SK-N-SH (cell line): ENCODE measurements around the gene CST9L. TPM values are rescaled to one million over a fixed set of nuclear protein-coding genes. Genes with fewer than 3 reads are reported as not detected.

Experiments
- CTCF ChIA-PET: fragments of 300-600, 350-600 bp; formaldehyde crosslinking; extraction: SDS; loops from one replicate; lab custom pipeline; 2021; lab: Yijun Ruan, JAX
- POLR2A ChIA-PET: fragments of 350-600 bp; sonication (Branson Sonifier 250); formaldehyde crosslinking; extraction: SDS; loops from one replicate; lab custom pipeline; 2020; ENCODE audit warnings: antibody characterized with exemption, inconsistent platforms; lab: Yijun Ruan, JAX
- DNase-seq: peaks from one replicate; pipeline ENCODE4 v3.0.0; 2012
- H2AFZ ChIP-seq: fragments of 200-600 bp; sonication (generic); 2 replicates; pipeline ENCODE4 v1.8.1; 2016; ENCODE audit warnings: antibody characterized with exemption, mild to moderate bottlenecking, low read depth
- H3F3A ChIP-seq: fragments of 200-600 bp; sonication (generic); replicated peaks from 2 replicates; pipeline ENCODE3; 2016; ENCODE audit warnings: antibody characterized with exemption, mild to moderate bottlenecking; ENCODE audit not compliant: insufficient read depth
- H3K27ac ChIP-seq, 2 experiments: fragments of 200-500 bp in 1 of 2; fragments of 200-600 bp in 1 of 2; sonication (Bioruptor generic) in 1 of 2; sonication (generic), shearing (Covaris generic) in 1 of 2; 2 replicates each; pipeline versions ENCODE4 v1.5.1 to v1.6.1; 2014 to 2016; ENCODE audit warnings: low read depth in 2 of 2, inconsistent platforms in 1 of 2, low read length in 1 of 2, mild to moderate bottlenecking in 1 of 2, mixed read lengths in 1 of 2
- H3K27me3 ChIP-seq: fragments of 200-600 bp; sonication (generic), shearing (Covaris generic); 2 replicates; pipeline ENCODE4 v1.6.1; 2016; ENCODE audit warnings: mixed run types; ENCODE audit not compliant: insufficient read depth
- H3K36me3 ChIP-seq, 2 experiments: fragments of 200-500 bp in 1 of 2; fragments of 200-600 bp in 1 of 2; sonication (Bioruptor generic) in 1 of 2; sonication (generic) in 1 of 2; replicated peaks in 1 of 2; 2 replicates each; pipeline versions ENCODE3 to v1.5.1; 2014 to 2016; ENCODE audit warnings: low read length in 1 of 2, mild to moderate bottlenecking in 1 of 2; ENCODE audit not compliant: insufficient read depth in 2 of 2, control insufficient read depth in 1 of 2
- H3K4me1 ChIP-seq, 2 experiments: fragments of 200-500 bp in 1 of 2; fragments of 200-600 bp in 1 of 2; sonication (Bioruptor generic) in 1 of 2; sonication (generic), shearing (Covaris generic) in 1 of 2; 2 replicates each; pipeline versions ENCODE4 v1.5.1 to v1.6.1; 2014 to 2016; ENCODE audit warnings: low read depth in 1 of 2, low read length in 1 of 2, mixed run types in 1 of 2; ENCODE audit not compliant: insufficient read depth in 2 of 2, control insufficient read depth in 1 of 2
- H3K4me2 ChIP-seq: fragments of 200-600 bp; sonication (generic), shearing (Covaris generic); 2 replicates; pipeline ENCODE4 v1.6.1; 2017; ENCODE audit warnings: mixed run types
- H3K4me3 ChIP-seq, 2 experiments: fragments of 200-500 bp in 1 of 2; fragments of 200-600 bp in 1 of 2; sonication (Bioruptor generic) in 1 of 2; sonication (generic), shearing (Covaris generic) in 1 of 2; 2 replicates each; pipeline versions ENCODE4 v1.5.1 to v1.8.1; 2014 to 2016; ENCODE audit warnings: low read depth in 2 of 2, inconsistent platforms in 1 of 2, low read length in 1 of 2, mild to moderate bottlenecking in 1 of 2, mixed read lengths in 1 of 2, moderate library complexity in 1 of 2
- H3K79me2 ChIP-seq: fragments of 200-600 bp; sonication (generic); 2 replicates; pipeline ENCODE4 v1.8.1; 2017; ENCODE audit warnings: mild to moderate bottlenecking; ENCODE audit not compliant: insufficient read depth
- H3K9ac ChIP-seq: fragments of 200-600 bp; sonication (generic); 2 replicates; pipeline ENCODE4 v1.6.1; 2017; ENCODE audit warnings: mixed run types
- H3K9me2 ChIP-seq: fragments of 200-600 bp; sonication (generic); 2 replicates; pipeline ENCODE4 v1.6.1; 2017; ENCODE audit warnings: mixed run types
- H3K9me3 ChIP-seq: fragments of 200-600 bp; sonication (generic); 2 replicates; pipeline ENCODE4 v1.6.1; 2017; ENCODE audit warnings: mixed run types, mild to moderate bottlenecking, moderate library complexity
- H4K20me1 ChIP-seq: fragments of 200-600 bp; sonication (generic); 2 replicates; pipeline ENCODE4 v1.6.1; 2017; ENCODE audit warnings: mild to moderate bottlenecking, mixed run types; ENCODE audit not compliant: insufficient read depth
- CHD2 ChIP-seq: fragments of 150-350 bp; IDR thresholded peaks from 2 replicates; pipeline ENCODE4 v1.6.1; 2018; ENCODE audit warnings: low read length; ENCODE audit not compliant: partially characterized antibody
- ELF1 ChIP-seq: IDR thresholded peaks from 2 replicates; pipeline ENCODE4 v1.4.0; 2012
- EP300 ChIP-seq, 2 experiments: IDR thresholded peaks; 2 replicates each; pipeline versions ENCODE4 v1.4.0 to v1.6.1; 2012; ENCODE audit warnings: borderline replicate concordance in 1 of 2, low read depth in 1 of 2, low read length in 1 of 2
- FOSL2 ChIP-seq: IDR thresholded peaks from 2 replicates; pipeline ENCODE4 v1.4.0; 2012; ENCODE audit warnings: low read depth, mild to moderate bottlenecking, moderate library complexity, borderline replicate concordance
- GATA2 ChIP-seq: sonication (generic); formaldehyde crosslinking; IDR thresholded peaks from 2 replicates; pipeline ENCODE4 v1.5.0; 2020; ENCODE audit warnings: mild to moderate bottlenecking, missing genetic modification reagents
- NFIC ChIP-seq: IDR thresholded peaks from 2 replicates; pipeline ENCODE4 v1.4.0; 2012; ENCODE audit warnings: borderline replicate concordance
- RFX5 ChIP-seq: IDR thresholded peaks from 2 replicates; pipeline ENCODE4 v1.6.1; 2012; ENCODE audit warnings: mild to moderate bottlenecking, improper control_type of control experiment, low read length
- YY1 ChIP-seq: IDR thresholded peaks from 2 replicates; pipeline ENCODE4 v1.4.0; 2012; ENCODE audit warnings: low read depth, mild to moderate bottlenecking
- WGBS: methylation state at CpG from one replicate; pipeline ENCODE4 v1.1.6; 2017; ENCODE audit warnings: low lambda C conversion rate; 5-methylcytosine and 5-hydroxymethylcytosine counted together
- polyA plus RNA-seq, 3 experiments: library from polyadenylated mRNA; depleted of rRNA; stranded (reverse); fragments of >200 nt; gene quantifications; 2 replicates each; pipeline ENCODE4 v1.2.3, GENCODE V29; 2012
- TF ChIP-seq, protein P1 (sequence below): IDR thresholded peaks from 2 replicates; pipeline ENCODE4 v1.4.0; 2012; ENCODE audit warnings: low read depth, borderline replicate concordance
- TF ChIP-seq, protein P2 (sequence below): fragments of 150-350 bp; IDR thresholded peaks from 2 replicates; pipeline ENCODE4 v1.6.1; 2016; ENCODE audit warnings: mild to moderate bottlenecking, low read depth, low read length
- TF ChIP-seq, protein P3 (sequence below): IDR thresholded peaks from 2 replicates; pipeline ENCODE4 v1.6.1; 2012; ENCODE audit warnings: mild to moderate bottlenecking, low read depth, low read length, moderate library complexity
- TF ChIP-seq, protein P4 (sequence below): IDR thresholded peaks from 2 replicates; pipeline ENCODE4 v1.4.0; 2012; ENCODE audit warnings: low read depth
- TF ChIP-seq, protein P5 (sequence below): fragments of 200-600 bp; sonication (generic); IDR thresholded peaks from 2 replicates; pipeline ENCODE4 v1.6.1; 2017; ENCODE audit warnings: antibody characterized with exemption, mild to moderate bottlenecking, moderate library complexity

The CST9L gene
- polyA plus RNA-seq, 1 of the 3 experiments (the other 2 are of a cell fraction) = not detected

DNA sequence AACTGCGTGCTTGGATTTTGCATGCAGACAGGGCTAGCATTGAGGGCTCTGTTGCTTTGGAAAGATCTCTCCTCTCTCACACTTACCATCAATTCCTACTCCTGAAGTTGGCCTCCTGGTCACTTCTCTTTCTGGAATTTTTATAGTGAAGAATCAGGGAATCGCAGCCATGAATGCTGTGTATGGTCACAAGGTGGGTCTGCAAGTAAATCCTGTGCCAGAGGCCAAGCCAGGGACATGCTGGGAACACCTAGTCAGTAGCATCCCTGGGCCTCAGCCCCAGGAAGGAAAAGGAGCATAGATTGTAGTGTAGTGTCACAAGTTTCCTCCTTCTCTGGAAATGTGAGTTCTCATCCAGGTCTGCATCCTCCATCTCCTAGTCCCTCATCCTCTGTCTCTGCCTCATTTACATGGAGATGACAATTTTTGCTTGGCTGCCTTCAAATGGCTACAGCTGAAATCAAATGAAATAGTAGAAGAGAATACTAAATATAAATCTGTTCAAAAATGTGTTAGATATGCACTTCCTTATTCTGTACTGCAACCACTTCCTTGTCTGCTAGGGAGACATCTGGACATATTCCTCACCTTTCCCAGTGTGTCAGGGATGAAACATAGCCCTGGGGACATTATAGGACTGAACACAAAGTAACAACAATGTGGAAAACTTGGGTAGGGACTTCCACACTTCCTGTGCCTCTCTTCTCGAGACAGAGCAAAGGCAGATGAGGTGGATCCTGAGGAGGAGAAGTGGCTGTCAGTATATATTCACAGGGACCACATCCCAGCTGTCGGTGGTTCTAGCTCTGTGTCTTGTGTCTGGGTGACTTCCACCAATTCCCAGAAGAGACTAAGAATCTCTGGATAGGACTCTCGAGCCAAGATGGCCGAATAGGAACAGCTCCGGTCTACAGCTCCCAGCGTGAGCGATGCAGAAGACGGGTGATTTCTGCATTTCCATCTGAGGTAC, 20.4 kb upstream of the CST9L start:
- no peaks in the 10 kb centered on the region for H3K9me2 ChIP-seq
- no peak overlapping the region for H3K9ac ChIP-seq
- H3K4me3 ChIP-seq = no peak overlapping the region
- POLR2A ChIA-PET = no interaction called here
- H3K79me2 ChIP-seq = no peaks in the 10 kb centered on the region
- no peak overlapping the region for H3K4me2 ChIP-seq
- H3F3A ChIP-seq = no peaks in the 10 kb centered on the region
- H3K4me1 ChIP-seq = no peaks in the 10 kb centered on the region
- H2AFZ ChIP-seq = no peak overlapping the region
- TF ChIP-seq GATA2 (CRISPR knock-in tag) (no peak), FOSL2 (no peak), RFX5 (no peak), YY1 (no peak), ELF1 (no peak), CHD2 (no peak), NFIC (no peak), EP300 (IDR thresholded peaks at IDR 0.05; ENCODE audit: borderline replicate concordance in 1 of 2, low read depth in 1 of 2, low read length in 1 of 2) (no peak)
- TF ChIP-seq, protein P1, sequence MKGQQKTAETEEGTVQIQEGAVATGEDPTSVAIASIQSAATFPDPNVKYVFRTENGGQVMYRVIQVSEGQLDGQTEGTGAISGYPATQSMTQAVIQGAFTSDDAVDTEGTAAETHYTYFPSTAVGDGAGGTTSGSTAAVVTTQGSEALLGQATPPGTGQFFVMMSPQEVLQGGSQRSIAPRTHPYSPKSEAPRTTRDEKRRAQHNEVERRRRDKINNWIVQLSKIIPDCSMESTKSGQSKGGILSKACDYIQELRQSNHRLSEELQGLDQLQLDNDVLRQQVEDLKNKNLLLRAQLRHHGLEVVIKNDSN = no peak
- TF ChIP-seq, protein P2, sequence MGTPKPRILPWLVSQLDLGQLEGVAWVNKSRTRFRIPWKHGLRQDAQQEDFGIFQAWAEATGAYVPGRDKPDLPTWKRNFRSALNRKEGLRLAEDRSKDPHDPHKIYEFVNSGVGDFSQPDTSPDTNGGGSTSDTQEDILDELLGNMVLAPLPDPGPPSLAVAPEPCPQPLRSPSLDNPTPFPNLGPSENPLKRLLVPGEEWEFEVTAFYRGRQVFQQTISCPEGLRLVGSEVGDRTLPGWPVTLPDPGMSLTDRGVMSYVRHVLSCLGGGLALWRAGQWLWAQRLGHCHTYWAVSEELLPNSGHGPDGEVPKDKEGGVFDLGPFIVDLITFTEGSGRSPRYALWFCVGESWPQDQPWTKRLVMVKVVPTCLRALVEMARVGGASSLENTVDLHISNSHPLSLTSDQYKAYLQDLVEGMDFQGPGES = no peak
- TF ChIP-seq, protein P3, sequence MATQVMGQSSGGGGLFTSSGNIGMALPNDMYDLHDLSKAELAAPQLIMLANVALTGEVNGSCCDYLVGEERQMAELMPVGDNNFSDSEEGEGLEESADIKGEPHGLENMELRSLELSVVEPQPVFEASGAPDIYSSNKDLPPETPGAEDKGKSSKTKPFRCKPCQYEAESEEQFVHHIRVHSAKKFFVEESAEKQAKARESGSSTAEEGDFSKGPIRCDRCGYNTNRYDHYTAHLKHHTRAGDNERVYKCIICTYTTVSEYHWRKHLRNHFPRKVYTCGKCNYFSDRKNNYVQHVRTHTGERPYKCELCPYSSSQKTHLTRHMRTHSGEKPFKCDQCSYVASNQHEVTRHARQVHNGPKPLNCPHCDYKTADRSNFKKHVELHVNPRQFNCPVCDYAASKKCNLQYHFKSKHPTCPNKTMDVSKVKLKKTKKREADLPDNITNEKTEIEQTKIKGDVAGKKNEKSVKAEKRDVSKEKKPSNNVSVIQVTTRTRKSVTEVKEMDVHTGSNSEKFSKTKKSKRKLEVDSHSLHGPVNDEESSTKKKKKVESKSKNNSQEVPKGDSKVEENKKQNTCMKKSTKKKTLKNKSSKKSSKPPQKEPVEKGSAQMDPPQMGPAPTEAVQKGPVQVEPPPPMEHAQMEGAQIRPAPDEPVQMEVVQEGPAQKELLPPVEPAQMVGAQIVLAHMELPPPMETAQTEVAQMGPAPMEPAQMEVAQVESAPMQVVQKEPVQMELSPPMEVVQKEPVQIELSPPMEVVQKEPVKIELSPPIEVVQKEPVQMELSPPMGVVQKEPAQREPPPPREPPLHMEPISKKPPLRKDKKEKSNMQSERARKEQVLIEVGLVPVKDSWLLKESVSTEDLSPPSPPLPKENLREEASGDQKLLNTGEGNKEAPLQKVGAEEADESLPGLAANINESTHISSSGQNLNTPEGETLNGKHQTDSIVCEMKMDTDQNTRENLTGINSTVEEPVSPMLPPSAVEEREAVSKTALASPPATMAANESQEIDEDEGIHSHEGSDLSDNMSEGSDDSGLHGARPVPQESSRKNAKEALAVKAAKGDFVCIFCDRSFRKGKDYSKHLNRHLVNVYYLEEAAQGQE = no peak
- TF ChIP-seq, protein P4, sequence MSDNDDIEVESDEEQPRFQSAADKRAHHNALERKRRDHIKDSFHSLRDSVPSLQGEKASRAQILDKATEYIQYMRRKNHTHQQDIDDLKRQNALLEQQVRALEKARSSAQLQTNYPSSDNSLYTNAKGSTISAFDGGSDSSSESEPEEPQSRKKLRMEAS = no peak
- TF ChIP-seq, protein P5, sequence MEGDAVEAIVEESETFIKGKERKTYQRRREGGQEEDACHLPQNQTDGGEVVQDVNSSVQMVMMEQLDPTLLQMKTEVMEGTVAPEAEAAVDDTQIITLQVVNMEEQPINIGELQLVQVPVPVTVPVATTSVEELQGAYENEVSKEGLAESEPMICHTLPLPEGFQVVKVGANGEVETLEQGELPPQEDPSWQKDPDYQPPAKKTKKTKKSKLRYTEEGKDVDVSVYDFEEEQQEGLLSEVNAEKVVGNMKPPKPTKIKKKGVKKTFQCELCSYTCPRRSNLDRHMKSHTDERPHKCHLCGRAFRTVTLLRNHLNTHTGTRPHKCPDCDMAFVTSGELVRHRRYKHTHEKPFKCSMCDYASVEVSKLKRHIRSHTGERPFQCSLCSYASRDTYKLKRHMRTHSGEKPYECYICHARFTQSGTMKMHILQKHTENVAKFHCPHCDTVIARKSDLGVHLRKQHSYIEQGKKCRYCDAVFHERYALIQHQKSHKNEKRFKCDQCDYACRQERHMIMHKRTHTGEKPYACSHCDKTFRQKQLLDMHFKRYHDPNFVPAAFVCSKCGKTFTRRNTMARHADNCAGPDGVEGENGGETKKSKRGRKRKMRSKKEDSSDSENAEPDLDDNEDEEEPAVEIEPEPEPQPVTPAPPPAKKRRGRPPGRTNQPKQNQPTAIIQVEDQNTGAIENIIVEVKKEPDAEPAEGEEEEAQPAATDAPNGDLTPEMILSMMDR = no peak
- TF ChIP-seq, all 33 proteins: peak for 0
- H3K9me3 ChIP-seq = no peaks in the 10 kb centered on the region
- H3K27ac ChIP-seq = no peak overlapping the region
- DNase-seq = no peak
- no peaks in the 10 kb centered on the region for H3K36me3 ChIP-seq
- WGBS = 2% methylated on average over 4 of the region's 10 CpGs
- CTCF ChIA-PET = no interaction called here
- H3K27me3 ChIP-seq = no peaks in the 10 kb centered on the region
- no peaks in the 10 kb centered on the region for H4K20me1 ChIP-seq
